Stimulated activated CD8-positive, alpha-beta memory T cell treated with anti-CD3 and anti-CD28 coated beads, Interleukin-15, amount 100 ng/mL, for 24 hours (primary cell): Measurements from ENCODE around the gene NKAIN2.

ENCODE experiments used
- DNase-seq: peaks from one replicate; pipeline ENCODE4 v3.0.0-alpha.2; 2020; ENCODE audit warnings: low read depth

NKAIN2 gene

GRCh38 chr6:124599656-124600055, 796.0 kb downstream of the NKAIN2 start:
- DNase-seq, result no peak

GRCh38 chr6:124604719-124605118, 801.1 kb downstream of the NKAIN2 start:
- no peak for DNase-seq

GRCh38 chr6:124607119-124607627, 803.5 kb downstream of the NKAIN2 start:
- no peak for DNase-seq

GRCh38 chr6:124613031-124613430, 809.4 kb downstream of the NKAIN2 start:
- DNase-seq, result no peak

GRCh38 chr6:124622351-124622750, 818.7 kb downstream of the NKAIN2 start:
- DNase-seq, result no peak

- DNase-seq, result no peak
Measured at GRCh38 chr6:124633655-124634054, 830.0 kb downstream of the NKAIN2 start.

GRCh38 chr6:124640432-124640831, 836.8 kb downstream of the NKAIN2 start:
- DNase-seq, result no peak

GRCh38 chr6:124655866-124656265, 852.2 kb downstream of the NKAIN2 start:
- no peak for DNase-seq

GRCh38 chr6:124658053-124658452, 854.4 kb downstream of the NKAIN2 start:
- no peak for DNase-seq

- DNase-seq, result no peak
Measured at GRCh38 chr6:124659427-124659826, 855.8 kb downstream of the NKAIN2 start.

GRCh38 chr6:124660185-124660584, 856.5 kb downstream of the NKAIN2 start:
- DNase-seq, result no peak

GRCh38 chr6:124661097-124661661, 857.5 kb downstream of the NKAIN2 start:
- DNase-seq, result no peak

GRCh38 chr6:124668028-124668427, 864.4 kb downstream of the NKAIN2 start:
- DNase-seq, result no peak

GRCh38 chr6:124669713-124670480, 866.2 kb downstream of the NKAIN2 start:
- no peak for DNase-seq

GRCh38 chr6:124670801-124671200, 867.1 kb downstream of the NKAIN2 start:
- no peak for DNase-seq

GRCh38 chr6:124671324-124671723, 867.7 kb downstream of the NKAIN2 start:
- no peak for DNase-seq

GRCh38 chr6:124674042-124674441, 870.4 kb downstream of the NKAIN2 start:
- no peak for DNase-seq

- no peak for DNase-seq
Measured at GRCh38 chr6:124676033-124676432, 872.4 kb downstream of the NKAIN2 start.

- no peak for DNase-seq
Measured at GRCh38 chr6:124677874-124678273, 874.2 kb downstream of the NKAIN2 start.

GRCh38 chr6:124679387-124679786, 875.7 kb downstream of the NKAIN2 start:
- no peak for DNase-seq

- DNase-seq, result no peak
Measured at GRCh38 chr6:124682751-124683150, 879.1 kb downstream of the NKAIN2 start.

GRCh38 chr6:124683507-124683906, 879.8 kb downstream of the NKAIN2 start:
- DNase-seq, result no peak

- DNase-seq, result no peak
Measured at GRCh38 chr6:124684621-124685020, 881.0 kb downstream of the NKAIN2 start.

- DNase-seq, result no peak
Measured at GRCh38 chr6:124688369-124688768, 884.7 kb downstream of the NKAIN2 start.
